Suprapubic skin (tissue), 4 donors: Measurements from ENCODE around the gene DPH7.
A peak's percentile ranks its signal among the peaks of the same experiment; 100 is the strongest.

Experiments
- CTCF ChIP-seq, 2 donors: fragments of 200-600 bp in 1 of 2; fragments of 450-650 bp in 1 of 2; sonication (generic) in 1 of 2; IDR thresholded peaks; one replicate each; pipeline ENCODE4 v1.5.1; 2016 to 2019; ENCODE audit warnings: antibody characterized with exemption in 2 of 2, mild to moderate bottlenecking in 1 of 2, moderate library complexity in 1 of 2
- EP300 ChIP-seq: sonication (generic); formaldehyde crosslinking; IDR thresholded peaks from one replicate; pipeline ENCODE4 v1.6.1; 2017; ENCODE audit warnings: antibody characterized with exemption
- POLR2A ChIP-seq, 2 donors: fragments of 450-650 bp; IDR thresholded peaks; one replicate each; pipeline ENCODE4 v1.6.1; 2017; ENCODE audit warnings: antibody characterized with exemption in 2 of 2, mild to moderate bottlenecking in 2 of 2, moderate library complexity in 2 of 2
- POLR2AphosphoS5 ChIP-seq, 3 donors: sonication (generic); formaldehyde crosslinking; IDR thresholded peaks; one replicate each; pipeline ENCODE4 v1.6.1; 2017; ENCODE audit warnings: antibody characterized with exemption in 3 of 3

- peak in 1 of 2 donors; percentile 26 for TF ChIP-seq POLR2A (IDR thresholded peaks at IDR 0.05)
- TF ChIP-seq CTCF (IDR thresholded peaks at IDR 0.05), result peak; percentile 32 to 55
- TF ChIP-seq POLR2AphosphoS5 (IDR thresholded peaks at IDR 0.05), result no peak
- no peak for TF ChIP-seq EP300
Observed at GRCh38 chr9:137551264-137552021, 27.3 kb downstream of the DPH7 start, which contains the start of gene MRPL41.
